ENCODE data around the gene PLEKHM3. TPM values are rescaled to one million over a fixed set of nuclear protein-coding genes. Genes with fewer than 3 reads are reported as not detected.

PLEKHM3 gene
- total and polyA plus RNA-seq, 2 of the 13 experiments (the other 11 are each of a cell fraction or from before 2014, with no cell fraction given), result 4.5 to 4.7 TPM

GRCh38 chr2:207926133-207926988 lies 99.0 kb downstream of the PLEKHM3 start (continued):
- TF ChIP-seq CSRNP2 (CRISPR knock-in tag; conservative IDR thresholded peaks at IDR 0.05; ENCODE audit: low read depth), result no peak
- TF ChIP-seq REPIN1 (CRISPR knock-in tag; IDR thresholded peaks at IDR 0.05; ENCODE audit: borderline replicate concordance, low read depth), result peak; percentile 64; the same call in 1 of the 2 replicates
- TF ChIP-seq HMG20A (CRISPR knock-in tag; IDR thresholded peaks at IDR 0.05; ENCODE audit: borderline replicate concordance), result peak; percentile 87; the same call in 1 of the 2 replicates
- no peak; the same call in 1 of the 2 replicates for TF ChIP-seq GTF3A (CRISPR knock-in tag; conservative IDR thresholded peaks at IDR 0.05)
- TF ChIP-seq SALL2 (CRISPR knock-in tag; IDR thresholded peaks at IDR 0.05), result peak; percentile 60
- 0 out of 2 replicates have a peak, but pooled peaks have one; percentile 26 for TF ChIP-seq MXD4 (CRISPR knock-in tag; IDR thresholded peaks at IDR 0.05)
- peak; percentile 53; the same call in 1 of the 2 replicates for TF ChIP-seq BRD4 (CRISPR knock-in tag; IDR thresholded peaks at IDR 0.05)
- TF ChIP-seq ZBTB2 (CRISPR knock-in tag; IDR thresholded peaks at IDR 0.05; ENCODE audit: low read depth), result no peak
- peak in 1 of 2 experiments; percentile 62; a peak in 3 of 4 replicates for TF ChIP-seq NR2F1 (CRISPR knock-in tag; IDR thresholded peaks at IDR 0.05)
- TF ChIP-seq MAZ (IDR thresholded peaks at IDR 0.05; ENCODE audit: borderline replicate concordance, low read depth, low read length), result no peak
- TF ChIP-seq MAZ (CRISPR knock-in tag; IDR thresholded peaks at IDR 0.05; ENCODE audit: low read depth), result peak; percentile 70; the same call in 1 of the 2 replicates
- TF ChIP-seq ARID5B (CRISPR knock-in tag; IDR thresholded peaks at IDR 0.05), result peak; percentile 97
- no peak for TF ChIP-seq FOXC1 (CRISPR knock-in tag; IDR thresholded peaks at IDR 0.05; ENCODE audit: borderline replicate concordance)
- no peak for TF ChIP-seq HNF4G (IDR thresholded peaks at IDR 0.05; ENCODE audit: borderline replicate concordance, low read depth, low read length)
- TF ChIP-seq HNF4G (CRISPR knock-in tag; IDR thresholded peaks at IDR 0.05; ENCODE audit: borderline replicate concordance, low read depth), result no peak; the same call in 1 of the 2 replicates
- peak; percentile 86 for TF ChIP-seq ZMYM3 (CRISPR knock-in tag; IDR thresholded peaks at IDR 0.05)
- TF ChIP-seq NCOA5 (CRISPR knock-in tag; IDR thresholded peaks at IDR 0.05), result no peak
- TF ChIP-seq TOE1 (CRISPR knock-in tag; IDR thresholded peaks at IDR 0.05), result no peak
- TF ChIP-seq TFDP2 (CRISPR knock-in tag; IDR thresholded peaks at IDR 0.05), result no peak
- no peak for TF ChIP-seq ATF5 (CRISPR knock-in tag; IDR thresholded peaks at IDR 0.05; ENCODE audit: low read depth)

All from HepG2 (cell line).